HepG2 (cell line): Measurements from ENCODE around the gene AFF1. TPM values are rescaled to one million over a fixed set of nuclear protein-coding genes. Genes with fewer than 3 reads are reported as not detected.

Experiments used
- ATAC-seq: fragments of 200-7000 bp; cut with Tn5 transposase; 3 replicates; pipeline ENCODE4 v1.9.1; 2020; ENCODE audit warnings: mild to moderate bottlenecking, moderate library complexity
- BruUV-seq: library from RNA; stranded (reverse); fragments of 400-500 nt; replicated peaks from 2 replicates; lab custom pipeline; 2021; lab: Mats Ljungman, UMichigan
- CTCF ChIA-PET: fragments of 300-600 bp; formaldehyde crosslinking; extraction: SDS; loops from one replicate; lab custom pipeline; 2021; ENCODE audit warnings: low total read pairs, inconsistent platforms, low intra/inter-chr PET ratio; lab: Yijun Ruan, JAX
- POLR2A ChIA-PET: fragments of 350-600 bp; sonication (Branson Sonifier 250); formaldehyde crosslinking; loops from one replicate; lab custom pipeline; 2020; ENCODE audit warnings: antibody characterized with exemption, inconsistent platforms; lab: Yijun Ruan, JAX
- DNase-seq: peaks from one replicate; pipeline ENCODE4 v3.0.0-alpha.2; 2015; ENCODE audit warnings: low spot score
- FAIRE-seq: peaks from 3 replicates; lab custom pipeline; 2011; peaks lifted over from hg19 to GRCh38; lab: Jason Lieb, UNC
- H2AFZ ChIP-seq: one replicate; pipeline ENCODE4 v1.6.1; 2011; ENCODE audit warnings: low read length, inconsistent platforms
- H3K27ac ChIP-seq: fragments of 300-600 bp; 3 replicates; pipeline ENCODE4 v1.8.0; 2011; ENCODE audit warnings: mixed run types, mild to moderate bottlenecking, mixed read lengths, low read length, inconsistent platforms; ENCODE audit not compliant: insufficient read depth; ENCODE audit errors: extremely low read length
- H3K27me3 ChIP-seq, 2 experiments: fragments of 200-600 bp in 1 of 2; 2 replicates in 1 of 2; 3 replicates in 1 of 2; pipeline versions ENCODE4 v1.6.0 to v1.8.0; 2011; ENCODE audit warnings: low read length in 2 of 2, mild to moderate bottlenecking in 2 of 2, moderate library complexity in 2 of 2, inconsistent platforms in 1 of 2; ENCODE audit not compliant: insufficient read depth in 2 of 2, control insufficient read depth in 1 of 2
- H3K36me3 ChIP-seq, 2 experiments: fragments of 200-600 bp in 1 of 2; replicated peaks in 1 of 2; 2 replicates in 1 of 2; 3 replicates in 1 of 2; pipeline versions ENCODE4 v1.5.1 to v1.8.0; 2011; ENCODE audit warnings: low read length in 2 of 2, inconsistent platforms in 1 of 2; ENCODE audit not compliant: insufficient read depth in 2 of 2, control insufficient read depth in 1 of 2
- H3K4me1 ChIP-seq: 2 replicates; pipeline ENCODE4 v1.5.1; 2012; ENCODE audit warnings: low read length, inconsistent platforms; ENCODE audit not compliant: insufficient read depth
- H3K4me2 ChIP-seq: 2 replicates; pipeline ENCODE4 v1.6.0; 2011; ENCODE audit warnings: low read depth, low read length, inconsistent platforms
- H3K4me3 ChIP-seq, 3 experiments: fragments of 200-600 bp in 1 of 3; sonication (generic), shearing (Covaris generic) in 1 of 3; replicated peaks in 1 of 3; 2 replicates each; pipeline ENCODE4 v1.5.1; 2011 to 2016; ENCODE audit warnings: low read length in 3 of 3, inconsistent platforms in 2 of 3, low read depth in 2 of 3, mild to moderate bottlenecking in 2 of 3, control low read depth in 1 of 3, mixed read lengths in 1 of 3; ENCODE audit not compliant: insufficient read depth in 1 of 3
- H3K79me2 ChIP-seq: one replicate; pipeline ENCODE4 v1.6.1; 2011; ENCODE audit warnings: low read length, inconsistent platforms; ENCODE audit not compliant: insufficient read depth
- H3K9ac ChIP-seq: 2 replicates; pipeline ENCODE4 v1.6.0; 2011; ENCODE audit warnings: mild to moderate bottlenecking, low read depth, low read length, inconsistent platforms; ENCODE audit not compliant: insufficient read depth
- H3K9me3 ChIP-seq: 2 replicates; pipeline ENCODE4 v1.5.1; 2012; ENCODE audit warnings: mild to moderate bottlenecking, low read length
- H4K20me1 ChIP-seq: 2 replicates; pipeline ENCODE4 v1.6.0; 2011; ENCODE audit warnings: inconsistent platforms, mild to moderate bottlenecking, low read length, moderate library complexity; ENCODE audit not compliant: insufficient read depth
- BHLHE40 ChIP-seq: IDR thresholded peaks from 2 replicates; pipeline ENCODE4 v1.6.1; 2011; ENCODE audit warnings: low read length, improper control_type of control experiment
- RAD21 ChIP-seq: fragments of 450-650 bp; formaldehyde crosslinking; IDR thresholded peaks from 2 replicates; pipeline ENCODE4 v1.5.0; 2020; ENCODE audit warnings: mild to moderate bottlenecking
- RFX3 ChIP-seq: IDR thresholded peaks from 2 replicates; pipeline ENCODE4 v1.6.1; 2016; ENCODE audit warnings: missing biosample characterization, missing genetic modification reagents
- RXRA ChIP-seq: sonication (generic); formaldehyde crosslinking; IDR thresholded peaks from 2 replicates; pipeline ENCODE4 v1.5.1; 2020; ENCODE audit warnings: missing genetic modification reagents
- SOX5 ChIP-seq: IDR thresholded peaks from 2 replicates; pipeline ENCODE4 v1.6.1; 2016; ENCODE audit warnings: borderline replicate concordance
- TEAD2 ChIP-seq: sonication (generic); formaldehyde crosslinking; IDR thresholded peaks from 2 replicates; pipeline ENCODE4 v1.9.0; 2021; ENCODE audit warnings: missing genetic modification reagents
- TFDP2 ChIP-seq: sonication (generic); formaldehyde crosslinking; IDR thresholded peaks from 2 replicates; pipeline ENCODE4 v1.4.0; 2020; ENCODE audit warnings: missing genetic modification reagents
- ZNF18 ChIP-seq: sonication (generic); formaldehyde crosslinking; IDR thresholded peaks from 2 replicates; pipeline ENCODE4 v1.8.0; 2022; ENCODE audit warnings: mild to moderate bottlenecking, missing genetic modification reagents; ENCODE audit not compliant: insufficient replicate concordance
- ZNF512B ChIP-seq: sonication (generic); formaldehyde crosslinking; IDR thresholded peaks from 2 replicates; pipeline ENCODE4 v1.5.1; 2020; ENCODE audit warnings: missing genetic modification reagents, mild to moderate bottlenecking, borderline replicate concordance
- ZNF616 ChIP-seq: sonication (generic); formaldehyde crosslinking; IDR thresholded peaks from 2 replicates; pipeline ENCODE4 v1.5.0; 2020; ENCODE audit warnings: low read depth, mild to moderate bottlenecking, missing genetic modification reagents
- WGBS: methylation state at CpG from one replicate; pipeline ENCODE4 v1.1.6; 2017; ENCODE audit warnings: low lambda C conversion rate; 5-methylcytosine and 5-hydroxymethylcytosine counted together
- in situ Hi-C: cut with HindIII; loops from 2 replicates; pipeline ENCODE4 v1.10.0; 2017; ENCODE audit warnings: low pct_unique_long_range_greater_than_20kb; ENCODE audit not compliant: extremely low pct_ligation_motif_present
- intact Hi-C: fragments of 100-400 bp; cut with micrococcal nuclease; formaldehyde crosslinking; loops from one replicate; pipeline ENCODE4 v1.10.0; 2022; ENCODE audit not compliant: unreplicated experiment
- polyA plus RNA-seq, 8 experiments: library from polyadenylated mRNA; depleted of rRNA in 3 of 8; stranded (reverse) in 7 of 8; unstranded in 1 of 8; fragments of >200 nt; fragmentation: Illumina TruSeq in 4 of 8; extraction: Trizol in 4 of 8; gene quantifications; 2 replicates each; pipeline versions ENCODE4 v1.2.1 to v1.2.3, GENCODE V29; 2011 to 2016; ENCODE audit warnings: low read depth in 4 of 8, missing spikeins in 1 of 8, mixed read lengths in 1 of 8; ENCODE audit not compliant: insufficient read depth in 1 of 8
- total RNA-seq, 5 experiments: library from RNA; depleted of rRNA; stranded (reverse); fragments of >200 nt; fragmentation: Illumina TruSeq; extraction: Trizol; gene quantifications; 2 replicates each; pipeline ENCODE4 v1.2.3, GENCODE V29; 2016; ENCODE audit warnings: low read depth in 1 of 5

The AFF1 gene
- total and polyA plus RNA-seq, 2 of the 13 experiments (the other 11 are each of a cell fraction or from before 2014, with no cell fraction given): 15.5 to 15.9 TPM

- H3K27ac ChIP-seq: no peak overlapping the region
- no peaks in the 10 kb centered on the region for H4K20me1 ChIP-seq
- no peaks in the 10 kb centered on the region for H3K79me2 ChIP-seq
- in situ Hi-C loops (loop anchor here (5.0 to 10.0 kb wide), 2 partner anchors 101 to 342 kb away; no protein-coding TSS in a partner anchor), intact Hi-C loops (no loop called here)
- ChIA-PET POLR2A (no interaction called here), CTCF (no interaction called here)
- BruUV-seq: no TSS peak
- H3K4me3 ChIP-seq: no peak overlapping the region
- no peak overlapping the region for H2AFZ ChIP-seq
- no peak overlapping the region for H3K4me2 ChIP-seq
- no peaks in the 10 kb centered on the region for H3K9me3 ChIP-seq
- H3K36me3 ChIP-seq: no peaks in the 10 kb centered on the region
- ATAC-seq (no peak), DNase-seq (no peak), FAIRE-seq (no peak)
- no peak overlapping the region for H3K9ac ChIP-seq
- H3K27me3 ChIP-seq: no peaks in the 10 kb centered on the region
- WGBS: 93% methylated on average over 19 of the region's 19 CpGs
- TF ChIP-seq RFX3 (CRISPR knock-in tag): no peak
- peaks cover 12% of the 10 kb centered on the region; the same call in 1 of the 2 replicates for H3K4me1 ChIP-seq
Observed at GRCh38 chr4:86893136-86893535, 41.7 kb upstream of the AFF1 start.

GRCh38 chr4:86894455-86894854, 40.4 kb upstream of the AFF1 start:
- Histone ChIP-seq H3K9ac (no peak overlapping the region), H3K4me2 (no peak overlapping the region)
- TF ChIP-seq TEAD2 (CRISPR knock-in tag): no peak
- no peak for TF ChIP-seq SOX5 (CRISPR knock-in tag)
- TF ChIP-seq BHLHE40: no peak
- no peak for TF ChIP-seq ZNF18 (CRISPR knock-in tag)
- TF ChIP-seq ZNF512B (CRISPR knock-in tag): no peak
- TF ChIP-seq ZNF616 (CRISPR knock-in tag): no peak
- no peak for TF ChIP-seq RAD21 (CRISPR knock-in tag)
- no peak for TF ChIP-seq RXRA (CRISPR knock-in tag)
- no peak for TF ChIP-seq TFDP2
- TF ChIP-seq, all 625 proteins: peak for 0
- H3K79me2 ChIP-seq: no peaks in the 10 kb centered on the region
- FAIRE-seq: no peak
- H2AFZ ChIP-seq: no peak overlapping the region
- no peak overlapping the region for H3K27ac ChIP-seq
- intact Hi-C loops: loop anchor here (2.0 kb wide), 1 partner anchor 242 kb away; no protein-coding TSS in a partner anchor
- no peak for ATAC-seq
- in situ Hi-C loops: loop anchor here (5.0 to 10.0 kb wide), 2 partner anchors 102 to 340 kb away; no protein-coding TSS in a partner anchor
- BruUV-seq: no TSS peak
- no peaks in the 10 kb centered on the region for H3K9me3 ChIP-seq
- POLR2A ChIA-PET: no interaction called here
- H3K4me1 ChIP-seq: peaks cover 12% of the 10 kb centered on the region; the same call in 1 of the 2 replicates
- H3K27me3 ChIP-seq: no peaks in the 10 kb centered on the region
- H3K4me3 ChIP-seq: no peak overlapping the region
- H4K20me1 ChIP-seq: no peaks in the 10 kb centered on the region
- no peaks in the 10 kb centered on the region for H3K36me3 ChIP-seq
- CTCF ChIA-PET: interaction anchor here (2.1 kb wide), 1 partner anchor 398 kb away, joined by 25 read pairs; no protein-coding TSS in a partner anchor
- no peak for DNase-seq
